Measurements from ENCODE around the gene FGFRL1.
A peak's percentile ranks its signal among the peaks of the same experiment; 100 is the strongest.

Gene FGFRL1

DNA sequence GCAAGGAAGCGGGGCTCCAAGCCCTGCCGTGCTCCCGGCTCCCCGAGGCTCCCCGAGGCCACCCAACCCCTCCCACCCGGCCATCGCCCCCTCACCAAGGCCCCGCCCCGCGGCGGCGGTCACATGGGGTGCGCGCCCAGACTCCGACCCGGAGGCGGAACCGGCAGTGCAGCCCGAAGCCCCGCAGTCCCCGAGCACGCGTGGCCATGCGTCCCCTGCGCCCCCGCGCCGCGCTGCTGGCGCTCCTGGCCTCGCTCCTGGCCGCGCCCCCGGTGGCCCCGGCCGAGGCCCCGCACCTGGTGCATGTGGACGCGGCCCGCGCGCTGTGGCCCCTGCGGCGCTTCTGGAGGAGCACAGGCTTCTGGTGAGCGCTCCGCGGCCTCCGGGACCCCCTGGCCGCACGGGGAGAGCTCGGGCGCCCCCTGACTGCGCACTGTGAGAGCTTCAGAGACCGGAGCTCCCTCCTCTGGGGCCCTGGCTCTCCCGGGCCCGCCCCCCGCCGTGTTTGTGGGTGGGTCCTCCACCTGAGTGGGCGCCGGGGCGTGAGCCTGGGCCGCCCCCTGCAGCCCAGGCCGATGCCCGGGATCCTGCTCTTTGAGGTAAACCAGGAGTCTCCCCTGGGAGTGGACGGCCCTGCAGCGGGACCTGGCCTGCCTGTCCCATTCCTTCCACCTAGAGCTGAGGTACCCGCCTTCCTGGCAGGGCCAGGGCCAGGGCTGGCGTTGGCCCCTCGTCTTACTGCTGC lies 24.4 kb upstream of the FGFRL1 start, which contains the start of gene IDUA:
Gene IDUA, plus strand, starts transcription at position 166 of the 745 bp plus-strand sequence. Its CDS starts 41 bp downstream, at position 207.
- no peak for DNase-seq (ENCODE audit: low read depth)
- peak within 1 kb of the TSS; percentile 70 for H3K4me3 ChIP-seq (ENCODE audit: low read length)
- TF ChIP-seq, protein P1, sequence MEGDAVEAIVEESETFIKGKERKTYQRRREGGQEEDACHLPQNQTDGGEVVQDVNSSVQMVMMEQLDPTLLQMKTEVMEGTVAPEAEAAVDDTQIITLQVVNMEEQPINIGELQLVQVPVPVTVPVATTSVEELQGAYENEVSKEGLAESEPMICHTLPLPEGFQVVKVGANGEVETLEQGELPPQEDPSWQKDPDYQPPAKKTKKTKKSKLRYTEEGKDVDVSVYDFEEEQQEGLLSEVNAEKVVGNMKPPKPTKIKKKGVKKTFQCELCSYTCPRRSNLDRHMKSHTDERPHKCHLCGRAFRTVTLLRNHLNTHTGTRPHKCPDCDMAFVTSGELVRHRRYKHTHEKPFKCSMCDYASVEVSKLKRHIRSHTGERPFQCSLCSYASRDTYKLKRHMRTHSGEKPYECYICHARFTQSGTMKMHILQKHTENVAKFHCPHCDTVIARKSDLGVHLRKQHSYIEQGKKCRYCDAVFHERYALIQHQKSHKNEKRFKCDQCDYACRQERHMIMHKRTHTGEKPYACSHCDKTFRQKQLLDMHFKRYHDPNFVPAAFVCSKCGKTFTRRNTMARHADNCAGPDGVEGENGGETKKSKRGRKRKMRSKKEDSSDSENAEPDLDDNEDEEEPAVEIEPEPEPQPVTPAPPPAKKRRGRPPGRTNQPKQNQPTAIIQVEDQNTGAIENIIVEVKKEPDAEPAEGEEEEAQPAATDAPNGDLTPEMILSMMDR (conservative IDR thresholded peaks at IDR 0.05; ENCODE audit: low read depth, low read length), result peak; percentile 56

DNA sequence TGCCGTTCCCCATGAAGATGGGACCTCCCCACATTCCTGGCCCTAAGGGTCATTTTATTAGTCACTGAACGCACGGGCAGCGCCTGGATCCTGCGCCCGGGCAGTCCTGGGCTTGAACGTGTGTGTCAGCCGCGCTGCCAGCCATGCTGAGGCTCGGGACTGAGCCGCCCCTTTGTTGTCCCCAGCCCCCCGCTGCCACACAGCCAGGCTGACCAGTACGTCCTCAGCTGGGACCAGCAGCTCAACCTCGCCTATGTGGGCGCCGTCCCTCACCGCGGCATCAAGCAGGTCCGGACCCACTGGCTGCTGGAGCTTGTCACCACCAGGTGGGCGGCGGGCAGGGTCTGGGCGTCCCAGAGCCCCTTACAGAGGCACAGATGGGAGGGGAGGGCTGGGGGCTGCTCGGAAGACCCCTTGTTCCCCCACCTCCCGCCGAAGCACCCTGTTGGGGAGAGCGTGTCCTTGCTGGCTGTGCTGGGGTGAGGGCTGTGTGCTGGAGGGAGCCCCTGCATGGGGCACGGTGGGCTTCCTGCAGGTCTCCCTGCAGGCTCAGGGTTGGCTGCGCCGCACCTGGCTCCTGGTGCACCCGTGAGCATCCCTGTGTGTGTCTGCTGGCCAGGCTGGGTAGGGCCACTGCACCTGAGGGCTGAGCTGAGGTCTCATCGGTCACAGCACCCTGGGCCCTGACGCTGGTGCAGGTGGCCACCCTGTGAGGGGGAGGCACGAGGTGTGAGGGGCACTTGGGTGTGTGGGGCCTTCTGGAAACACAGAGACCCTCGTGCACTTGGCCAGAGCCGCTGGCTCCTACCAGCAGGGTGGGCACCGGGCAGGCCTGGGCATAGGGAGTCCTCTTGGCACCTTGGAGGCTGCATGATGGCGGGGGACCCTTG lies 23.6 kb upstream of the FGFRL1 start:
- TF ChIP-seq, protein P1 (conservative IDR thresholded peaks at IDR 0.05; ENCODE audit: low read depth, low read length), result no peak
- DNase-seq (ENCODE audit: low read depth), result no peak
- H3K4me3 ChIP-seq (ENCODE audit: low read length), result peak overlapping the region; percentile 70

DNA sequence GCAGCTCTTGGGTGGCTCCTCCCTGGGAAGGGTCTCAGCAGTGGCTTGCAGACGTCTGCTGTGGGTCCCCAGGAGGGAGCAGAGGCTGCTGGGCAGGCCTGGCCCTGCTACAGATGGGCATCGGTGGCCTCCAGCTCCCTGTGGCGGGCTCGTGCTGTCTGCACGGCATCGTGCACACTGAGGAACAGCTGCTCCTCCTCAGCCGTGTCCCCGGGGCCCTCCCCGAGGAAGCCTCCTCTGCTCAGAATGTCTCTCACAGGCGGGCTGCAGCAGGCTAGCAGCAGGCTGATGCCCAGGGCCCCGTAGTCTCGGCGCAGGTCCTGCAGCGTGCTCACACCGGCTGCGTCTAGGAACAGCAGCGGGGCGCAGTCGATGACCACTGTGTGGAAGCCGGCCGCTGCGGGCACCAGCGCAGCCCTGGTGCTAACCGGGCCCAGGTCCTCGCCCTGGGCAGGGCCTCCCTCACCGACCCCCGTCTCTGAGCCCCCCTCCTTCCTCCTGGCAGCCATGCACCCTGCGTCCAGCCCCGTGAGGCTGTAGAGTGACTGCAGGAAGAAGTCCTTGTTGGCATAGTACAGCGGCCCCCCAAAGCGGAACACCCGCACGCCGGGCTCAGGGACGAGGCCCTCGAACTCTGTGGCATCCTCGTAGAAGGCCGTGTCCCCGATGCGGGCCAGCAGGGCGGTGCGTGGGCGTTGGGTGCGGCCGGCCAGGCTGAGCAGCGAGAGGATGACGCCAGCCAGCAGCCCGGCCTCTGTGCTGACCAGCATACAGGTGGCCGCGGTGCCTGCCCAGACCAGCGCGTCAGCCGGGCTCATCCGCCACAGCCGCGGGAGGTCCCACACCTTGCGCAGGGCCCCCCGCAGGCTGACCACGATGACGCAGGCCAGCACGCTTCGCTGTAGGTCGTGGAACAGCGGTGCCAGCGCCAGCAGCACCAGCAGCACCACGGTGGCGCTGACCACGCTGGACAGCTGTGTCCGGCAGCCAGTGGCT lies 22.4 kb upstream of the FGFRL1 start:
- TF ChIP-seq, protein P1 (conservative IDR thresholded peaks at IDR 0.05; ENCODE audit: low read depth, low read length), result no peak
- DNase-seq (ENCODE audit: low read depth), result no peak
- no peak overlapping the region for H3K4me3 ChIP-seq (ENCODE audit: low read length)

DNA sequence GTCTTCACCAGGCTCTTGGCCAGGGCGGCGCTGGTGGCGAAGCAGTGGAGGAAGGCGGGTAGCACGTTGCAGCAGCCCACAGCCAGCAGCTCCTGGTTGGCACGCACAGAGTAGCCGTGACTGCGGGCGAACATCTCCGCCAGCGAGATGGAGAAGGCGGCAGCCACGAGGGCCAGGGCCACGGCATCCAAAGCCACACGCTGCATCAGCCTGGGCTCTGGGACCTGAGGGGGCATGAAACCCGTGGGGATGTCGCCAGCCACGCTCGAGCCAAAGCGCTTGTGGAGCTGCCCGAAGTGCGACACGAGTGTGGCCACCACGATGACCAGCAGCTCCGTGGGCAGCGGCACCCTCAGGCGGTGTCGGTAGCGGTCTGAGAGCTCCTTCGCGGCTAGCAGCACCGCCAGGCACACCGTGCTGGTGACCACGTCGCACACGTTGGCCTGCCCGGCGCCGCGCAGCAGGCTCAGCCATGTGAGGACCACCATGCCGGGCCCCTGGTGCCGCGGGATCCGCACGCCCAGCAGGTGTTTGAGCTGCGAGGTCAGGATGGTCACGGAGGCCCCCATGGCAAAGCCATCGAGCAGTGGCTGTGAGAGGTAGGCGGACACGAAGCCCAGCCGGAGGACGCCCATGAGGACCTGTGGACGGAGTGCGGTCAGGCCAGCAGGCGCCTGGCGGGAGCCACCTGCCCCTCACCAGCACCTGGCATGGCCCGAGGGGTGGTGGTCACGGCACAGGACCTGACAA lies 21.5 kb upstream of the FGFRL1 start:
- DNase-seq (ENCODE audit: low read depth), result no peak
- H3K4me3 ChIP-seq (ENCODE audit: low read length), result no peak overlapping the region
- TF ChIP-seq, protein P1 (conservative IDR thresholded peaks at IDR 0.05; ENCODE audit: low read depth, low read length), result no peak

DNA sequence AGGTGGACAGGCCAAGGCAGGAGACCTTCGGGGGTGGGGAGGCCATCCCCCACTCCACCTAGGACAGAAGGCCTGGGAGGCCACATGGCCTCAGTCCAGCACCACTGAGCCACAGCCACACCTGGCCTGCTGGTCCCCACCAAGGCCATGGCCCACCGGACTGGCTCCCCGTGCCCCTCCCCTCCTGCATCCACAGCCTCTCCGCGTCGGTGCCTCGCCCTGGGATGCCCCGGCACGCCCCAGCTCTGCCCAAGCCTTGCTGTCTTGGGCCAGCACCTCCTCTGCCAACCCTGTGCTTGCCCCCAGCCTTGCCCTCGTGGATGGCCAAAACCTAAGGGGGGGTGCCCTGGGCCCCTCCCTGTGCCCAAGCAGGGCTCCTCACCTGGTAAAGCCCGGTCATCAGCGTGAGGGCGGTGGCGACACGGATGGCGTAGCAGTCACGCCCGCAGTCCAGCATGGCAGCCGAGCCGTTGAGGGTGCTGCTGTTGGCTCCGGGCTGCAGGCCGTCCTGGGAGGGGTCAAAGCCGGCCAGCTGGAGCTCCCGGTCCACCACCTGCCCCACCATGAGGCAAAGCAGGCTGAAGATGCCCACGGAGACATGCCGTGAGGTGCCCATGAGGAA lies 20.6 kb upstream of the FGFRL1 start:
- DNase-seq (ENCODE audit: low read depth), result no peak

More for the DNA sequence above, 20.6 kb upstream of the FGFRL1 start:
- TF ChIP-seq, protein P1 (conservative IDR thresholded peaks at IDR 0.05; ENCODE audit: low read depth, low read length), result no peak
- H3K4me3 ChIP-seq (ENCODE audit: low read length), result no peak overlapping the region

All from retinal pigment epithelial cell (primary cell).